GM19452 (cell line): ENCODE measurements around the gene DMAP1.

Experiments
- ATAC-seq: cut with Tn5 transposase; IDR thresholded peaks from one replicate; pipeline ENCODE4 v1.9.1; 2021; ENCODE audit not compliant: unreplicated experiment

Gene DMAP1

DNA sequence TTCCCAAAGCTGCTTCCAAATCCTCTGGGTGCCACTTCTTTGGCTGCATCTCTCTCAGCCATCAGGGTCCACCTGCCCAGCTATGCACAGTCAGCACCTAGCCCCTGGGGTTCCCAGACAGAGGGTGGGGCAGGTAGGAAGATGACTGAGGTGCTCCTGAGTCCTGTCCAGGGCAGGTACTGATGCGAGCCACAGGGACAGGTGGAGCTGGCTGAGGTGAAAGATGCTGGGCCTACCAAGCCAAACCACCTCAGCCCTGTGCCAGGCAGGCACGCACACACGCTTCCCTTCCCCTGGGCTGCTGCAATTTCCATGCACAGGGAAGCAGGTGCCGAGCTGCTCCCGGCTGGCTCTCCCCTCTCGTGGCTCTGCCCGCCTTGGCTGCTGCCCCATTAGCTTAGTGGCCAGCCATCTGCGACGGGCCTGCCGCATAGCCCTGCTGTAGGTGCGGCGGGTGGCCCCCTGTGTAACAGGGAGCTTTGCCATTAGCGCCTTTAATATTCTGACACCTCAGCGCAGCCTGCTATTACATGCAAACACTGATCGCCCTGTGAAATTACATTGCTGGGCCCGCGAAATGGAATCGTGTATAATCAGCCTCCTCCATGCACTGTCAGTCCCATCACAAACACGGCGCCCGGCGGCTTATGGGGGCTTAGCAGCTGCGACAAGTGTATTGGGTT is 38.9 kb downstream of the DMAP1 start:
- ATAC-seq, result no peak

DNA sequence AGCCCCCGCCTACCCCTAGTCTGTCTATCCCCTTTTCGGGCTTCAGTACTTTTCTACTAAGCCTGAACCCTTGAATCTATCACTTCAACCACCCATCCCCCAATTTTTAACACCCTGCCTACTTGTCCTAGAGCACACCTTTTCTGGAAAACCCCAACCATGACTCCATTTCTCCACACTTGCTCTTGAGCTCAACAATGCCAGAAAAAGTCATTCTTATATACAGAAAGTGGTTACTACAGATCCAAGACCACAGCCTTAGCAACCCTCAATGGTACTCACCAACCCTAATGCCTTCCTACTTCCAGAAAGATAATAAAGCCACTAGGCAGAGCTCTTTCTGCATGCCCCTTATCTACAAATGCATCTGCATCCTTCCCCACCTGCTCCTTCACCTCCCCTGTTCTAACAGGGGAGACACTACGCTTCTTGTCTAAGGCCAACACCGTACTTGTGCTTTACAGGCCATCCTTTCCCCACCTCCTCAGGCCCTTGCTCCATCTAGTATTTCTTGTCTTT is 41.2 kb downstream of the DMAP1 start:
- no peak for ATAC-seq

GRCh38 chr1:44256762-44257554 is 43.7 kb downstream of the DMAP1 start:
- no peak for ATAC-seq

DNA sequence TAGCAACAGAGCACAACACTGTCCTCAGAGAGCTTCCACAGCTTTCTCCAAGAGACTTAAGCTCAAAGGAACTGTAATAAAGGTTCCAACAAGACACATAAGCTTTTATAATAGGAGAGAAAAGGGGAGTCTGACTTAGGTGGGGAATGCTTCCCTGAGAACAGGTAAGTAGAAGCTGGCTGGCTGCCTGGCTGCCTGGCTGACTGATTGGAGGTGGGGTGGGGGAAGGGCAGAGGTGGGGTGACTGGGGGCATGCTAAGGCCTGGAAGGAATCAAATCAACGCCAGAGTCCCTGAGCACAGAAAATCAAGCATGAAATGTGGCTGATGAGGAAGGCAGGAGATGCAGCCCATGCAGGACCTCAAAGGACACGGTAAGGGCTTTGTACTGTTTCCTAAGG is 45.8 kb downstream of the DMAP1 start:
- no peak for ATAC-seq

- no peak for ATAC-seq
These were observed 47.5 kb downstream of the DMAP1 start for GRCh38 chr1:44260792-44261170.

- ATAC-seq, result no peak
These were observed 48.0 kb downstream of the DMAP1 start for GRCh38 chr1:44261171-44261817.

DNA sequence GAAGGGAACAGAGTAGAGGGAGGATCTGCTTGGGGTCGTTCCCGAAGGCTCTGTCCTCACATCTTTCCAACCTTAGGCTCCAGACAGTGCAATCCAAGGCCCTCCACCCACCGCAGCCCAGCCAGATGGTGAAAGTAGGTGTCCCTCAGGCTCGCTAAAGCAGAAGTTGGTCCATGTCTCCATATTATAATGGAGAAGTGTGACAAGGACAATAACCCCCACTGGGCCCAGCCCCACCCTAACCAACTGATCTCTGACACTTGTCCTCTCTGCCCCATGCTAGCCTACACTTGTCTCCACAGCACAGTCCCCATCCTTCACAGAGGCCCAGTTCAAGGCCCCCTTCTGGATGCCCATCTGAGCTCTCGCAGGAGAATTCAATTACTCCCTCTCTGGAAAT is 48.7 kb downstream of the DMAP1 start:
- no peak for ATAC-seq

- no peak for ATAC-seq
These were observed 49.1 kb downstream of the DMAP1 start for GRCh38 chr1:44262414-44262813.

DNA sequence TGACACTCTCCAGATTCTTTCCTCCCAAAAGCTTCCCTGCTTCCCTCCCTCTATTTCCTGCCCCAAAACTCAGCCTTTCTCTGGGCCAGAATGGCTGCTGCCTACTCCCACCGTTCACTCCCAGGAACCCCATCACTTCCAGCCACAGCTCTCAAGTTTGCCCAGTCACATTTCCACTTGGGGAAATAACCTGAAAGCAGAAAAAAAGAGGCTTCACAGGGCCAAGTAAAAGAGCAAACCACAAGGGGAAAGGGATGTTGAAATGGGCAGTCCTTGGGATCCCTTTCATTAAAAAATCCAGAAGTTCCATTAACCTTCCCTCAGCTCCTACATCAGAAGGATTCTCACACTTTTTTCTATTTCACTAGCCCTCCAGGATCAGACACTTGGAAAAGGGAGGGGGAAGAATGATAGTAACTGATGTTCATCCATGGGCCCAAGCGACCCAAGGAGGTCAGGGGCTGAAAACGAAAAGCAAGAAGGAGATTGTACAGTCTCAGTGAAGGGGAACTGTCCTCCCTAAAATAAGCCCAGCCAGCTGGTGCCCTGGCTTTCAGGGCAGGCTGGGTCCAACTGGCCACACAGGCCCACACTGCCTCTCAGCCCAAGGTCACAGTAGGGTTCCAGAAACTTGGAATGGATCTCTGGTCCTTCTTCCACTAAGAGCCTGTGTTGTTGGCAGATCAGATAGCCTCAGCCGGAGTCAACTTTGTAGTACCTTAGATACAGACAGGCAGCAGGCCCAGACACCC is 49.7 kb downstream of the DMAP1 start:
- no peak for ATAC-seq

DNA sequence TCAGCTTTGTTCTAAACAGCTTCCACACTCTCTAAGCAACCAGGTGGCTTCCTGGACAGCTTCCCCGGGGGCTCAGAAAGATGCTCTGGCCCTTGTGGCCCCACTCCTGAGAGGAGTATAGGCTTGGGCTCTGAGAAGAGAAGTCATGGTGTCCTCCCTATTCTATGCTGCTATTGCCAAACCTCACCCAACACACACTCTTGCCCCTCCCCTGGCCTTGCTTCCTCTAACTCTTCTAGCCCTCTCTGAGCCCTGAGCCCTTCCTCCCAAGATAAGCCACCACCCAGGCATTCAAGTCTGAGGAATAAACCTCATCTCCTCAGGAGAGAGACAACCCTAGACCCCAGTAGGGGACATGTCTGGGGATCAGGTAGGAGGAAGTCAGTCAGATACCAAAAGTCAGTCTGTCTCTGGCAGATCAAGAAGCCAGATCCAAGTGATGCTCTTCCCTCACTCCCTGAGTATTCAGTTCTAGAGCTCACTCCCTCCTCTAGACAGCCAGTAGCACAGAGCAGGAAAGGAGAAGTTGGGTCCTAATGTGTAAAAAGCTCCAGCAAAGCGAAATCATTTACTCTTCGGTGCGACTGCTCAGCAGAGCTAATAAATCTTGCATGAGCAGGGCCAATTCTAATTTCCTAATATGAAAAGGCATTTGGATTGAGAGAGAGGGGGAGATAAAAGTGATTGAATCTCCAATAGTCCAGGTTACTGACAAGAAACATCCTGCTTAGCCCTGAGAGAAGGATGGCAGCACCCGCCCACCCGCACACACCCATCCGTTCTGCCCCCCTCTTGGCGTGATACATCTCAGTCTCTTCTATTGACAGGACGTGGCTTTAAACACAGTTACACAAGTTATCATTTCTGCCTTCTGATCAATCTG is 50.5 kb downstream of the DMAP1 start:
- ATAC-seq, result no peak

DNA sequence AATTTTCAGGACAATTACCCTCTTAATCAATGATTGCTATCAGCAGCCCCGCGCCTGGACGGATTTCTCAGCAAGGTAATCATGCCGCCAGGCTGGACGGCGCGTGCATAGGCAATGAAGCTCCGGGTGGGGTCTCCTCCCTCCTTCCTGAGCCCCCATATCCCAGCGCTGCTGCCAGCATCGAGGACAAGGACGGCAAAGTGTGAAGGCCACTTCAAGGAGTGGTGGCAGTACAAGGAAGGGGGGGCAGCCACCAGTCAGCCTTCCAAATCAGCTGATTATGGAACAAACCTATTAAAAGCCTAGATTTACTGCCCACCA is 51.1 kb downstream of the DMAP1 start:
- no peak for ATAC-seq

DNA sequence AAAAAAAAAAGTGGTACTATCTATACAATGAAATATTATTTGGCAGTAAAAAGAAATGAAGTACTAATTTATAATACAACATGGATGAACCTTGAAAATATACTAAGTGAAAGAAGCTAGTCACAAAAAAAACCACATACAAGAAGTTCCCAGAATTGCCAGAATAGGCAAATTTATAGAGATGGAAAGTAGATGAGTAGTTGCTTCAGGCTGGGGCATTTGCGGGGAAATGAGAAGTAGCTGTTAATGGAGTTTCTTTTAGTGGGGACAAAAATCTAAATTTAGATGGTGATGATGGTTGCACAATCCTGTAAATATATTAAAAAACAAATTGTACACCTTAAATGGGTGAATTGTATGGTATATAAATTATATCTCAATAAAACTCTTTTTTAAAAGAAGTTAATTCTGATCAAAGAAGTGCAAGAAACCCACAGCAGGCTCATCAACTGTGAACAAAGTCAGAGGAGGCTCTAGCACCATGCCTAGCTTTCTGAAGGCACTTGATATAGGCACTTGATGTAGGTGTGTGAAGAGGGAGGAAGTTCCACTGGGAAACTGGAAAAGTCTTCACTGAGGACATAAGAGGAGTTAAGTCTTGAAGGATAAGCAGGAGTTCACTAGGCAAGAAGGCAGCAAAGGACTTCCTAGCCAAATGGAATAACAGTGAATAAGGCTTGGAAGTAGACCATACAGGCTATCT is 52.5 kb downstream of the DMAP1 start:
- ATAC-seq, result no peak

- ATAC-seq, result no peak
These were observed 53.4 kb downstream of the DMAP1 start for GRCh38 chr1:44266400-44267344.

- ATAC-seq, result no peak
These were observed 54.2 kb downstream of the DMAP1 start for GRCh38 chr1:44267438-44267837.

DNA sequence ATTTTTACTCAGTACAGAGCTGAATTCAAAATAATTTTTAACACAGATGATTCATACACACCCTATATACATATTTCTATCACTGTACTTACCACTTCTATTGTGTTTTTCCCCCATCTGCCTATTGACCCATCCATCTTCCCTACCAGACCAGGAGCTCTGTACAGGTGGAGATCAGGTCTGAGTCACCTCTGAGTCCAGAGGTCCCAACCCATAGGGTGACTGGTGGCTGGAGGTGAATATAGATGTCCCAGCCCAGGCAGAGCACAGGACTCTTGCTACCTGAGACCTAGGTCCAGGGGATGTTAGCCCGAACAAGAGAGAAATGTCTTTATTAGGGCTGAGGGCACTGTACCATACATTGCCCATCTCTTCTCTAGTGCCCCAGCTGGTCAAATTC is 54.8 kb downstream of the DMAP1 start:
- ATAC-seq, result no peak
